Epithelial cell of esophagus (primary cell): ENCODE measurements around the gene RCOR2.

Experiments used
- DNase-seq: peaks from one replicate; pipeline ENCODE4 v3.0.0; 2010; ENCODE audit warnings: low read depth
- H3K4me3 ChIP-seq: 2 replicates; pipeline ENCODE4 v1.5.1; 2011; ENCODE audit warnings: mild to moderate bottlenecking, low read length, control low read depth
- TF ChIP-seq, protein P1 (sequence below): IDR thresholded peaks from 2 replicates; pipeline ENCODE4 v1.5.1; 2011; ENCODE audit warnings: low read depth, mild to moderate bottlenecking, low read length, control low read depth, inconsistent platforms; ENCODE audit not compliant: insufficient read depth; ENCODE audit errors: missing control alignments

Gene RCOR2

DNA sequence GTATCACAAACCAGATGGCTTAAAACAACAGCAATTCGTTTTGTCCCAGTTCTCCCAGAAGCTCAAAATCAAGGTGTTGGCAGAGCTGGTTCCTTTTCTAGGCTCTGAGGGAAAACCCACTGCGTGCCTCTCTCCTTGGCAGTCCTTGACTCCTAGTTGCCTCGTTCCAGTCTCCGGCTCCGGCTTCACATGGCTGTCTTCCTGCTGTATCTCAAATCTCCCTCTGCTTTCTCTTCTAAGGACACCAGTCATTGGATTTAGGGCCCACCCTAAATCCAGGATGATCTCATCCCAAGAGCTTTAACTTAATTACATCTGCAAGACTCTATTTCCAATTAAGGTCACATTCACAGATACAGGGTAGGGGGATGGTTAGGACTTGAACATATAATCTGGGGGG is 12.7 kb upstream of the RCOR2 start:
- DNase-seq, result no peak

DNA sequence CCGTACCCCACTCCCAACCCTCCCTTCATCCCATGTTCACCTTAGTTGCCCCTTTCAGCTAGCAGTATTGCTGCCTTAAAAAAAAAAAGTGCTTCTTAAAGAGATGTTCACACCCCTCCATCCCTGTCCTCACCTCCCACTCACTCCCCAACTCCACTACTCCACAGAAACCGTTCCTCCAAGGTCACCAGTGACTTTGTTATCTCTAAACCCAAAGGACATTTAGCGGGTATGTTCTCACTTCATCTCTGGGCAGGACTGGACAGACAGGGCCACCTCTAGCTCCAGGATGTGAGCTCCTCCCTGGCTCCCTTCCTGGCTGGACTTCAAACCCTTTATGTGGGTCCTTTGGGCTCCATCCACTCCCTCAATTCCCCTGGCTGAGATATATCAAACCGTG is 6.4 kb upstream of the RCOR2 start:
- DNase-seq, result no peak
- TF ChIP-seq, protein P1, sequence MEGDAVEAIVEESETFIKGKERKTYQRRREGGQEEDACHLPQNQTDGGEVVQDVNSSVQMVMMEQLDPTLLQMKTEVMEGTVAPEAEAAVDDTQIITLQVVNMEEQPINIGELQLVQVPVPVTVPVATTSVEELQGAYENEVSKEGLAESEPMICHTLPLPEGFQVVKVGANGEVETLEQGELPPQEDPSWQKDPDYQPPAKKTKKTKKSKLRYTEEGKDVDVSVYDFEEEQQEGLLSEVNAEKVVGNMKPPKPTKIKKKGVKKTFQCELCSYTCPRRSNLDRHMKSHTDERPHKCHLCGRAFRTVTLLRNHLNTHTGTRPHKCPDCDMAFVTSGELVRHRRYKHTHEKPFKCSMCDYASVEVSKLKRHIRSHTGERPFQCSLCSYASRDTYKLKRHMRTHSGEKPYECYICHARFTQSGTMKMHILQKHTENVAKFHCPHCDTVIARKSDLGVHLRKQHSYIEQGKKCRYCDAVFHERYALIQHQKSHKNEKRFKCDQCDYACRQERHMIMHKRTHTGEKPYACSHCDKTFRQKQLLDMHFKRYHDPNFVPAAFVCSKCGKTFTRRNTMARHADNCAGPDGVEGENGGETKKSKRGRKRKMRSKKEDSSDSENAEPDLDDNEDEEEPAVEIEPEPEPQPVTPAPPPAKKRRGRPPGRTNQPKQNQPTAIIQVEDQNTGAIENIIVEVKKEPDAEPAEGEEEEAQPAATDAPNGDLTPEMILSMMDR, result no peak
- no peak overlapping the region for H3K4me3 ChIP-seq

More for the DNA sequence above, 12.7 kb upstream of the RCOR2 start:
- no peak overlapping the region for H3K4me3 ChIP-seq
- TF ChIP-seq, protein P1, result no peak

DNA sequence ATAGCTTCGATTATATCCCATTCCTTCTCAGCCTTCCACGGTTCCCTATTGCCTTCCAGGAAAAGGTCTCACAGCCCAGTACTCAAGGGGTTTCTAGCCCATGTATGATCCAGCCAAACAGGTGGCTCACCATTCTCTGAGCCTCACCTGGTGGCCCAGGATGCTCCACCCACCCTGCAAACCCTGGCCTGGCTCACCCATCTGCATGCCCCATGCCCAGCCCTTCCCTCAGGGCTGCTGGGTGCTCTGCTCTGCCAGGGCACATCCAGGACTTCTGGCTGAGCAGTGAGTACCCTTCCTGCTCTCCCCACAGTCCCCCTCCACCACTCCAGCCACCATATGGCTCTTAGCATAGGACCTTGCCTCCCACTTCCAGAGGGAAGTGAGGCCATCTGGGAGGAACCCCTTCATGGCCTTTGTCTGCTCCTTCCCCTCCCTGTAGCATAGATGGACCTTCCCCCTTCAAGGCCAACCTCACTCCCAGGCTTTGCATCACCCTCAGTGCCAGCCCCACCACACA is 5.8 kb upstream of the RCOR2 start:
- TF ChIP-seq, protein P1, result no peak
- no peak overlapping the region for H3K4me3 ChIP-seq
- no peak for DNase-seq

DNA sequence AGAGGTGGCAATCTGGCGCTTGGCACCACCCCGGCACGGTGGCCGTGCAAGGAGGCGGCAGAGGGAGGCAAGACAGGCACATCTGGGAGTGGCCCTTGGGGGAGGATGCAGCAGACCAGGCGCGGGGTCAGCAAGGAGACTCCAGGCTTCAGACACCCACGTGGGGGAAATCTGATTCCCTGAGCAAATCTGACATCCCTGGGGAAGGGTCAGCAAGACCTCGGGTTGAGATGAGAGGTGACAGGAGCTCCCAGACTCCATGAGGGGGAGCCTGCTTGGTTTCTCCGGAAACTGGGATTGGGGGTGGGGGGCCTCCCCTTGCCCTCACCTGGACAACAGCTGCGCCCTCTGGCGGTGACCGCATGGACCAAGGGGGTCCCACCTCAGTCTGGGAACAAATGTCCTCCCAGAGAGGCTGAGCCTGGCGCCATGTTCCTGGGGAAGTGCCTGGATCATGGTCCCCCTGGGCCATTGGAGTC is 4.0 kb upstream of the RCOR2 start:
- no peak overlapping the region for H3K4me3 ChIP-seq
- DNase-seq, result no peak

DNA sequence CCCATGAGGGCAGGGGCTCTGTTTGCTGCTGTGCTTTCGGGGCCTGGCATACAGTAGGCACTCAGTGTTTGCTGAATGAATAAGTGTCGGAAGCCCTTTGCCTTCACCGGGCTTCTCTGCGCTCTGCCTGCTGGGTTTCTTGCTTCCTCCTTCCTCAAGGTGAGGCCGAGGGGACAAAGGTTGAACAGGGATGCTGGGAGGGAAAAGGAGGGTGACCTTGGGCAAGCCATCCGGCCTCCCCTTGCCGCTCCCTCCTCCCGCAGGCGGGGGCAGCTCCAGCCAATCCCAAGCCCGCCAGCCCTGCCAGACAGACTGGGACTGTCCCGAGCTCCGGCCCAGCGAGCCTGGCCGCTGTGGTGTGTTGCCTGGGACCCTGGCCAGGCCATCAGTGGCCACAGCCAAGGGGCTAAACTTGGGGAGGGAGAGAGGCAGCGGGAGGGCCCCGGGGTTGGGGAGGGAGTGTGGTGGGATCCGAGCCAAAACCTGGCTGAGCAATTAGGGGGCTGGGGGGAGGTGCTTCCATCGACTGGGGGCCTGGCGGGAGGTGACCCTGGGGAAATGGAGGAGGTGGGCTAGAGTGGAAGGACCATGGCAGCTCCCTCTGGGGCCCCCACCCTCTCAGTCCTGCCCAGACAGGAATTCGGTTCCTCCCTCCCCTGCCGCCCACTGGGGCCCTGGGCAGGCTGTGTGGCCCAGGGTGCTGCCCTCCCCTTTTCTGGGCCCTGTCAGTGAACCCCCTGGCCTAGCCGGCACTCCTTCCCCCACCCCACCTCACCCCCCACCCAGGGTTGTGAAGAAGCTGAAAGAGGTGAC is 3.4 kb upstream of the RCOR2 start:
- TF ChIP-seq, protein P1, result no peak
- DNase-seq, result no peak
- H3K4me3 ChIP-seq, result no peak overlapping the region

More for the DNA sequence above, 4.0 kb upstream of the RCOR2 start:
- TF ChIP-seq, protein P1, result no peak

DNA sequence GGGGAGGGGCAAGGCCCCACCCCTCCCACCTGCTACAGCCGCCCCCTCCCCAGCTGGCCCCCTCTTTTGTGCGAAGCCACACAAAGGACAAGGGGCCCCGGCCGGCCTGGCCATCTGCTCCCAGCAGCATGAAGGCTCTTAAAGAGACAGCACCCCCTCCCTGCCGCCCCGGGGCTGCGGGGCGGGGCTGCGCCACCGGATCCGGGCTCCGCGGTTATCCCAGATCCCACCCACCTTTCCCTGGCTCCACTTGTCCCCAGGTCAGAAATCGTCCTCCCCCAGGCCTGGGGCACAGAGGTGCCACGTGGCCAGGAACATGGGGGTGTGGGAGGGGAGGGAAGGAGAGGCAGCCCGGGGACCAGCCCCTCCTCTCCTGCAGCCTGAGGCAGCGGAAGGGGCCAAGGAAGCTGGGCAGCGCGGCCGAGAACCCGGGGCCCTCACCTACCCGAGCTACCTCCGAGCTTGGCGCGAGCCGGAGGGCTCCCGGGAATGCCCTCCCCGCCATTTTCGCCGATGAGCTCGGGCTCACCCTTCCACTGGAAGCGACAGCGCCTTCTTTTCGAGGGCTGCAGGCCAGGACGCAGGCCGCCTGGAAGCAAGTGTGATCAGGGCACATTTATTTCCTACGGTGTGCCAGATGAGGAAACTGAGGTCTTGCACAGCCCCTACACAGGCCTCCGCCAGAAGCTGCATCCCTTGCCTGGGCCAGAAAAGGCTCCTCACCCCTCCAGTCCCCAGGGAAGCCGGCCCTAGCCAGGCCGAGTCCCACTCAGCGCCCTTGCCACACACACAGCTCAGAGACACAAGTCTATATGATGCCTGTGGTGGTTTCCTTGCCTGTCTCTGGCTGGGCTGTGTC is 2.5 kb upstream of the RCOR2 start:
- TF ChIP-seq, protein P1, result no peak
- H3K4me3 ChIP-seq, result no peak overlapping the region
- no peak for DNase-seq
